SK-N-SH (cell line): ENCODE results near the gene CPLX1. TPM values are rescaled to one million over a fixed set of nuclear protein-coding genes. Genes with fewer than 3 reads are reported as not detected.

Source experiments
- CHD2 ChIP-seq: fragments of 150-350 bp; IDR thresholded peaks from 2 replicates; pipeline ENCODE4 v1.6.1; 2018; ENCODE audit warnings: low read length; ENCODE audit not compliant: partially characterized antibody
- ELF1 ChIP-seq: IDR thresholded peaks from 2 replicates; pipeline ENCODE4 v1.4.0; 2012
- EP300 ChIP-seq, 2 experiments: IDR thresholded peaks; 2 replicates each; pipeline versions ENCODE4 v1.4.0 to v1.6.1; 2012; ENCODE audit warnings: borderline replicate concordance in 1 of 2, low read depth in 1 of 2, low read length in 1 of 2
- FOSL2 ChIP-seq: IDR thresholded peaks from 2 replicates; pipeline ENCODE4 v1.4.0; 2012; ENCODE audit warnings: low read depth, mild to moderate bottlenecking, moderate library complexity, borderline replicate concordance
- FOXJ3 ChIP-seq: sonication (generic); formaldehyde crosslinking; IDR thresholded peaks from 2 replicates; pipeline ENCODE4 v1.5.1; 2020; ENCODE audit warnings: mild to moderate bottlenecking, missing genetic modification reagents
- FOXM1 ChIP-seq: IDR thresholded peaks from 2 replicates; pipeline ENCODE4 v1.4.0; 2012; ENCODE audit warnings: low read depth, mild to moderate bottlenecking
- JUND ChIP-seq: IDR thresholded peaks from 2 replicates; pipeline ENCODE4 v1.4.0; 2012
- MAX ChIP-seq: IDR thresholded peaks from 2 replicates; pipeline ENCODE4 v1.4.0; 2012; ENCODE audit warnings: low read depth
- MXI1 ChIP-seq: IDR thresholded peaks from 2 replicates; pipeline ENCODE4 v1.6.1; 2012; ENCODE audit warnings: mild to moderate bottlenecking, low read depth, low read length, improper control_type of control experiment
- NFIC ChIP-seq: IDR thresholded peaks from 2 replicates; pipeline ENCODE4 v1.4.0; 2012; ENCODE audit warnings: borderline replicate concordance
- NRF1 ChIP-seq: IDR thresholded peaks from 2 replicates; pipeline ENCODE4 v1.6.1; 2012; ENCODE audit warnings: low read depth, mild to moderate bottlenecking, low read length
- POLR2AphosphoS5 ChIP-seq: IDR thresholded peaks from 2 replicates; pipeline ENCODE4 v1.6.1; 2012; ENCODE audit warnings: low read depth, low read length
- RAD21 ChIP-seq: IDR thresholded peaks from 2 replicates; pipeline ENCODE4 v1.6.1; 2012; ENCODE audit warnings: mild to moderate bottlenecking, low read length
- RFX5 ChIP-seq: IDR thresholded peaks from 2 replicates; pipeline ENCODE4 v1.6.1; 2012; ENCODE audit warnings: mild to moderate bottlenecking, improper control_type of control experiment, low read length
- RXRA ChIP-seq: IDR thresholded peaks from 2 replicates; pipeline ENCODE4 v1.4.0; 2012; ENCODE audit warnings: low read depth, mild to moderate bottlenecking, borderline replicate concordance
- SIN3A ChIP-seq: IDR thresholded peaks from 2 replicates; pipeline ENCODE4 v1.6.1; 2012; ENCODE audit warnings: low read depth, mild to moderate bottlenecking, low read length, moderate library complexity, borderline replicate concordance
- SMC3 ChIP-seq: IDR thresholded peaks from 2 replicates; pipeline ENCODE4 v1.6.1; 2012; ENCODE audit warnings: low read depth, low read length, improper control_type of control experiment
- TCF12 ChIP-seq: IDR thresholded peaks from 2 replicates; pipeline ENCODE4 v1.4.0; 2012
- USF1 ChIP-seq: IDR thresholded peaks from 2 replicates; pipeline ENCODE4 v1.4.0; 2012; ENCODE audit warnings: low read depth, borderline replicate concordance
- YY1 ChIP-seq: IDR thresholded peaks from 2 replicates; pipeline ENCODE4 v1.4.0; 2012; ENCODE audit warnings: low read depth, mild to moderate bottlenecking
- polyA plus RNA-seq, 3 experiments: library from polyadenylated mRNA; depleted of rRNA; stranded (reverse); fragments of >200 nt; gene quantifications; 2 replicates each; pipeline ENCODE4 v1.2.3, GENCODE V29; 2012
- TF ChIP-seq, protein P1 (sequence below): IDR thresholded peaks from 2 replicates; pipeline ENCODE4 v1.6.1; 2012; ENCODE audit warnings: mild to moderate bottlenecking, low read depth, low read length, moderate library complexity
- TF ChIP-seq, protein P2 (sequence below): fragments of 150-350 bp; IDR thresholded peaks from 2 replicates; pipeline ENCODE4 v1.6.1; 2017; ENCODE audit warnings: antibody characterized with exemption, low read length, low read depth, borderline replicate concordance
- TF ChIP-seq, protein P3 (sequence below): IDR thresholded peaks from 2 replicates; pipeline ENCODE4; 2012

The CPLX1 gene
- polyA plus RNA-seq, 1 of the 3 experiments (the other 2 are of a cell fraction) = 0.56 TPM

GRCh38 chr4:781493-782216 lies 44.3 kb downstream of the CPLX1 start (continued):
- TF ChIP-seq, protein P1, sequence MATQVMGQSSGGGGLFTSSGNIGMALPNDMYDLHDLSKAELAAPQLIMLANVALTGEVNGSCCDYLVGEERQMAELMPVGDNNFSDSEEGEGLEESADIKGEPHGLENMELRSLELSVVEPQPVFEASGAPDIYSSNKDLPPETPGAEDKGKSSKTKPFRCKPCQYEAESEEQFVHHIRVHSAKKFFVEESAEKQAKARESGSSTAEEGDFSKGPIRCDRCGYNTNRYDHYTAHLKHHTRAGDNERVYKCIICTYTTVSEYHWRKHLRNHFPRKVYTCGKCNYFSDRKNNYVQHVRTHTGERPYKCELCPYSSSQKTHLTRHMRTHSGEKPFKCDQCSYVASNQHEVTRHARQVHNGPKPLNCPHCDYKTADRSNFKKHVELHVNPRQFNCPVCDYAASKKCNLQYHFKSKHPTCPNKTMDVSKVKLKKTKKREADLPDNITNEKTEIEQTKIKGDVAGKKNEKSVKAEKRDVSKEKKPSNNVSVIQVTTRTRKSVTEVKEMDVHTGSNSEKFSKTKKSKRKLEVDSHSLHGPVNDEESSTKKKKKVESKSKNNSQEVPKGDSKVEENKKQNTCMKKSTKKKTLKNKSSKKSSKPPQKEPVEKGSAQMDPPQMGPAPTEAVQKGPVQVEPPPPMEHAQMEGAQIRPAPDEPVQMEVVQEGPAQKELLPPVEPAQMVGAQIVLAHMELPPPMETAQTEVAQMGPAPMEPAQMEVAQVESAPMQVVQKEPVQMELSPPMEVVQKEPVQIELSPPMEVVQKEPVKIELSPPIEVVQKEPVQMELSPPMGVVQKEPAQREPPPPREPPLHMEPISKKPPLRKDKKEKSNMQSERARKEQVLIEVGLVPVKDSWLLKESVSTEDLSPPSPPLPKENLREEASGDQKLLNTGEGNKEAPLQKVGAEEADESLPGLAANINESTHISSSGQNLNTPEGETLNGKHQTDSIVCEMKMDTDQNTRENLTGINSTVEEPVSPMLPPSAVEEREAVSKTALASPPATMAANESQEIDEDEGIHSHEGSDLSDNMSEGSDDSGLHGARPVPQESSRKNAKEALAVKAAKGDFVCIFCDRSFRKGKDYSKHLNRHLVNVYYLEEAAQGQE = no peak
- TF ChIP-seq, protein P2, sequence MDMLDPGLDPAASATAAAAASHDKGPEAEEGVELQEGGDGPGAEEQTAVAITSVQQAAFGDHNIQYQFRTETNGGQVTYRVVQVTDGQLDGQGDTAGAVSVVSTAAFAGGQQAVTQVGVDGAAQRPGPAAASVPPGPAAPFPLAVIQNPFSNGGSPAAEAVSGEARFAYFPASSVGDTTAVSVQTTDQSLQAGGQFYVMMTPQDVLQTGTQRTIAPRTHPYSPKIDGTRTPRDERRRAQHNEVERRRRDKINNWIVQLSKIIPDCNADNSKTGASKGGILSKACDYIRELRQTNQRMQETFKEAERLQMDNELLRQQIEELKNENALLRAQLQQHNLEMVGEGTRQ = peak; percentile 97
- TF ChIP-seq NRF1 (no peak), RAD21 (no peak), POLR2AphosphoS5 (peak; percentile 97), FOSL2 (no peak), RXRA (no peak), FOXM1 (no peak), RFX5 (peak; percentile 94), YY1 (peak; percentile 92), MXI1 (no peak), TCF12 (no peak), SIN3A (no peak), SMC3 (no peak), ELF1 (0 out of 2 replicates have a peak, but pooled peaks have one; percentile 32), MAX (0 out of 2 replicates have a peak, but pooled peaks have one; percentile 10), CHD2 (peak; percentile 49), USF1 (peak; percentile 99), FOXJ3 (no peak), NFIC (no peak), JUND (no peak), EP300 (IDR thresholded peaks at IDR 0.05; ENCODE audit: borderline replicate concordance in 1 of 2, low read depth in 1 of 2, low read length in 1 of 2) (peak in 1 of 2 experiments; percentile 23; a peak in 1 of 4 replicates)
- TF ChIP-seq, protein P3, sequence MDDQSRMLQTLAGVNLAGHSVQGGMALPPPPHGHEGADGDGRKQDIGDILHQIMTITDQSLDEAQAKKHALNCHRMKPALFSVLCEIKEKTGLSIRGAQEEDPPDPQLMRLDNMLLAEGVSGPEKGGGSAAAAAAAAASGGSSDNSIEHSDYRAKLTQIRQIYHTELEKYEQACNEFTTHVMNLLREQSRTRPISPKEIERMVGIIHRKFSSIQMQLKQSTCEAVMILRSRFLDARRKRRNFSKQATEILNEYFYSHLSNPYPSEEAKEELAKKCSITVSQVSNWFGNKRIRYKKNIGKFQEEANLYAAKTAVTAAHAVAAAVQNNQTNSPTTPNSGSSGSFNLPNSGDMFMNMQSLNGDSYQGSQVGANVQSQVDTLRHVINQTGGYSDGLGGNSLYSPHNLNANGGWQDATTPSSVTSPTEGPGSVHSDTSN = no peak
- TF ChIP-seq, all 33 proteins: peak for 13
